HL-60/S4 treated with phorbol 12-myristate 13-acetate at 8.2 ng/mL for 4 days and 3 days (cell line): ENCODE data around the gene GRIN3B.

Experiments
- in situ Hi-C: fragments of 300-500 bp; cut with MboI; formaldehyde crosslinking; loops from 2 replicates; pipeline ENCODE4 v1.15.0; 2022; ENCODE audit warnings: low sequenced_read_pairs

The GRIN3B gene

DNA sequence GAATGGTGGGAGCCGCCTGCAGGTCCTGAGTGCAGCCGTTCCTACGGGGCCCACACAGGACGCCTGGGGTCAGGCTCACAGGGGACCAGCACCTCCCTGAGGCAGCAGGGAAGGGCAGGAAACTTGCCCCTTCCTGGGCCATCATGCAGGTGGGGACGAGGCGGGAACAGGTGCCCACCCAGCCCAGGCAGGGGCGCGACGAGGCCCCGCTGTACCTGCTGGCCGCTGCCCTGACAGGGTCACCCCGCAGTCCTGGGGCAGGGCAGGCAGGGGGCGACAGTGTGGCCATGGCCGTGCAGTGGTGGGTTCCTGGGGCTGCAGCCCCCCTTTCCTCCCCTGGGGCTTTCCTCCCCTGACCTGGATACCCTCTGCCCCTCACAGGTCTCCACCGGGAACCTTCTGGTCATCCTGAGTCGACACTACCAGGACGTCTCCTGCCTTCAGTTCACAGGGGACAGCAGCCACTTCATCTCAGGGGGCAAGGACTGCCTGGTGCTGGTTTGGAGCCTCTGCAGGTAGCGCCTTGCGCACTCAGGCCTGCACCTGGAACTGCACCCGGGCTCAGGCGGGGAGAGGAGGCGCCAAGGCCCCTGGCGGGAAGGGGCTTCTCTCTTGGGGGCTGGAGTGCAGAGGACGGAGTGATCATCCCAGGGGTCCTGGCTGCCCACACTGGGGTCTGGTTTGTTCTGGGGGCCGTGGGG is 10.7 kb upstream of the GRIN3B start:
- in situ Hi-C loops, result loop anchor here (10.0 to 25.0 kb wide), 2 partner anchors 65 to 127 kb away; partner anchors contain the start of genes ARID3A, CFD and ELANE

DNA sequence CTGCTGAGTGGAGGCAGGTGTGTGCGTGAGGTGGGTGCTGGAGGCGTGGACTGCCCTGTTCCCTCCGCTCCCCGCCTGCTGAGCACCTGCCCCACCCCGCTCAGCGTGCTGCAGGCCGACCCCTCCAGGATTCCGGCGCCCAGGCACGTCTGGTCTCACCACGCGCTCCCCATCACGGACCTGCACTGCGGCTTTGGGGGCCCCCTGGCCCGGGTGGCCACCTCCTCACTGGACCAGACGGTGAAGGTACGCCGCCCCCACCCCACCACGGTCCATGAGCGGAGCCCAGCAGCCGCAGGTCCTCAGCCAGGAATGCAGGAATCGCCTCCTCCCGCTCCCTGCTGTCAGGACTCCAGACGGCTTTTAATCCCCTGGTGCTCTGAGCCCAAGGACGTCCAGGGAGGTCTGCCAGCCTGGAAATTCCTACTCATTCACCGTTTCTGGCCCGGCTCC is 10.1 kb upstream of the GRIN3B start:
- in situ Hi-C loops, result loop anchor here (25.0 kb wide), 1 partner anchor 128 kb away; the partner anchor contains the start of genes CFD and ELANE

DNA sequence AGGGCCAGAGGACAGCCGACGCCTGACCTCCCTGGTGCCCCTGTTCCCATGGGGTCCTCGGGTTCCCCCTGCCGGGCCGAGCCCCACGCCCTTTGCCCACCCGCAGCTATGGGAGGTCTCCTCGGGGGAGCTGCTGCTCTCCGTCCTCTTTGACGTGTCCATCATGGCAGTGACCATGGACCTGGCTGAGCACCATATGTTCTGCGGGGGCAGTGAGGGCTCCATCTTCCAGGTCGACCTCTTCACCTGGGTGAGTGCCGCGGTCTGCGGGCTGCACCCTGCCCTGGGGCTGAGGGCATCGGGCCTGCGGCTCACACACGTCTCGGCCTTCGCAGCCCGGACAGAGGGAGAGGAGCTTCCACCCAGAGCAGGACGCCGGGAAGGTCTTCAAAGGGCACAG is 9.5 kb upstream of the GRIN3B start:
- in situ Hi-C loops, result loop anchor here (25.0 kb wide), 1 partner anchor 128 kb away; the partner anchor contains the start of genes CFD and ELANE

DNA sequence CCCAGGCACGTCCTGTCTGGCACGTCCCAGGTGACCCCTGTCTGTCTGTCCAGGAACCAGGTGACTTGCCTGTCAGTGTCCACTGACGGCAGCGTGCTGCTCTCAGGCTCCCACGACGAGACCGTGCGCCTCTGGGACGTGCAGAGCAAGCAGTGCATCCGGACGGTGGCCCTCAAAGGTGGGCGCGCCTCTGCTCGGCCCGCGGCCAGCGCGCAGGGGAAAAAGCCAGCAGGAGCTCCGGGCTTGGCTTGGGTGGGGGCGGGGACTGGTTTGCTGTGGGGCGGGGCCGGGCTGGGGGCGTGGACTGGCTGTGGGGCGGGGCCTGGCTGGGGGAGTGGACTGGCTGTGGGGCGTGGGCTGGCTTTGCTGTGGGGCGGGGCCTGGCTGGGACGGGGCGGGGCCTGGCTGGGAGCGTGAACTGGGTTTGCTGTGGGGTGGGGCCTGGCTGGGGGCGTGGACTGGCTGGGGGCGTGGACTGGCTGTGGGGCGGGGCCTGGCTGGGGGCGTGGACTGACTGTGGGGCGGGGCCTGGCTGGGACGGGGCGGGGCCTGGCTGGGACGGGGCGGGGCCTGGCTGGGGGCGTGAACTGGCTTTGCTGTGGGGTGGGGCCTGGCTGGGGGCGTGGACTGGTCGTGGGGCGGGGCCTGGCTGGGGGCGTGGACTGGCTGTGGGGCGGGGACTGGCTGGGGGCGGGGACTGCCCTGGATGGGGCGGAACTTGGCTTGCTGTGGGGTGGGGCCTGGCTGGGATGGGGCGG is 8.9 kb upstream of the GRIN3B start:
- in situ Hi-C loops, result loop anchor here (25.0 kb wide), 1 partner anchor 129 kb away; the partner anchor contains the start of genes CFD and ELANE

DNA sequence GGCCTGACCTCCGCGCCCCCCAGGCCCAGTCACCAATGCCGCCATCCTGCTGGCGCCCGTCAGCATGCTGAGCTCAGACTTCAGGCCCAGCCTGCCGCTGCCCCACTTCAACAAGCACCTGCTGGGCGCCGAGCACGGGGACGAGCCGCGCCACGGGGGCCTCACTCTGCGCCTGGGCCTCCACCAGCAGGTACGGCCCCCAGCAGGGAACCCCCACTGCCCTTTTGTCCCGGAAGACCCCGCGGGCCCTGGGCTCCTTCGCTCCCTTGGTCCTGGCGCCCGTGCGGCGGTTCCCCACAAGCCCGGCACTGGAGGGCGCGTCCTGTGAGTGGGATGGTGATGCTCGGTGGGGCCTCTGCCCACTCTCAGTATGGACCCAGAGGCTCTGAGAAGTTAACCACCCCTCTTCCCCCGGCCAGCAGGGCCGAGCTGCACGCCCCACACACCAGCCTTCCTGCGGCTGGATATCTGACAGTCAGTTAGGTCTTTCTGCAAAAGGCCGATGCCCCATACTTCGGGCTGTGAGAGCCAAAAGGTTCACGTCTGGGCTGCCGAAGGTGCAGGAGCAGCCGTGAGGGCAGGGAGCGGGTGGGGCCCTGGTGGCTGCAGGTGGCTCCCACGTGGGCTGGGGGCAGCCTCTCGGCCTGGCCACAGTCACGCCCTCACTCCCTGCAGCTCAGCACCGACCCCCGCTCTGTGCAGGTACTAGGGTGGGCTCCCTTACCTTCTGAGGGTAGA is 8.1 kb upstream of the GRIN3B start:
- in situ Hi-C loops, result loop anchor here (25.0 kb wide), 1 partner anchor 130 kb away; the partner anchor contains the start of genes CFD and ELANE

DNA sequence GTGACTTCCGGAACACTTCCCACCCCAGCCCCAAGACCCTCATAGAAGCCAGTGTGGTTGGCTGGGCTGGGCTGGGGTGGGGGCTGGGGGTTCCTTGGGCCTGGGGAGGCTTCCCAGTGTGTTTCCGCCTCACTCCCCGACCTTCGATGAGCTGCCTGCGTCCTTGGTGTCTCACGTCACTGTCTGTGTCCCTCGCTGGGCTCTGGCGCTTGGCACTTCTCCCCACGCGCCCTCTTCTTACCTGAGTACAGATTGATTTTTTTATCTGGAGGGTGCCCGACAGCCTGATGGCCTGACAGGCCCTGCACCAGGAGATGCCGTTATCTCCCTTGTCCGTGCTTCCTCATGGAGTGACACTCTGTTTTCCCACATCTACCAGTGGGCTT is 7.6 kb upstream of the GRIN3B start:
- in situ Hi-C loops, result loop anchor here (25.0 kb wide), 1 partner anchor 130 kb away; the partner anchor contains the start of genes CFD and ELANE

DNA sequence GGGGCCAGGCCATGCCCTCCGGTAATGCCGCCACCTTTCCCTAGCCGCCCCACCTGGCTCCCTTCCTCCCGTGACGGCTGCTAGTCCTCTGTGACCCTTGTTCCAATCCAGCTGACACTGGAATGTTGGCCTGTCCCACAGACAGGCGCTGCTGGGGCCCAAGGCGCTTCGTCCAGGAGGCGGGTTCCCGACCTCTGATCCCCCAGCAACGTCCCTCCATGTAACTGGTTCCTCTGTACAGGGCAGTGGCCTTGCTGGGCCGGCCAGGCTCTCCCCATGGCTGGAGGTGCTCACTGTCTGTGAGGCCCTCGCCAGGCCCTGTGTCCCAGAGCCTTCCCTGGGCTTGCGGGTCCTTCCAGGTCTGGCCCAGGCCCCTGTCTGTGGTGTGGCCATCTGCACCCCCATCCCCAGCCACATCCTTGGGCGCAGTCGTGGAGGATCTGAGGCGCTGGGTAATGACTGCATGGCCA is 6.8 kb upstream of the GRIN3B start:
- in situ Hi-C loops, result loop anchor here (25.0 kb wide), 1 partner anchor 131 kb away; the partner anchor contains the start of genes CFD and ELANE

DNA sequence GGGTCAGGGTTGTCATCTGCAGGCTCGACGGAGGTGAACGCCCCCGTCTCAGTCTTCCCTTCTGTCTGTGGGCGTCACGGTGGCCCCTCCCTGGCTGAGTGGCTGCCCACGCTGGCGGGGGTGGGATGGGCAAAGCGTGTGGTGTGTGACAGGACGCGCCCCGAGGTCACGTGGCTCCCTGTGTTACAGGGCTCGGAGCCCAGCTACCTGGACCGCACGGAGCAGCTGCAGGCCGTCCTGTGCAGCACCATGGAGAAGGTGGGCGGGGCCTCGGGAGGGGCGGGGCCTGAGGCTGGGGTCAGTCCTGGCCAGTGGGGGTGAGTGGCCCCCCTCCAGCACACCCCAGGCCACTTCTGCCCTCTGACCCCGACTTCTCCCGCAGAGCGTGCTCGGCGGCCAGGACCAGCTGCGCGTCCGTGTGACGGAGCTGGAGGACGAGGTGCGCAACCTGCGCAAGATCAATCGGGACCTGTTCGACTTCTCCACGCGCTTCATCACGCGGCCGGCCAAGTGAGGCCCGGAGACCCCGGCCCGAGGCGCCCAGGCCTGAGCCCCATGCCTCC is 6.3 kb upstream of the GRIN3B start:
- in situ Hi-C loops, result loop anchor here (25.0 kb wide), 1 partner anchor 132 kb away; the partner anchor contains the start of genes CFD and ELANE

DNA sequence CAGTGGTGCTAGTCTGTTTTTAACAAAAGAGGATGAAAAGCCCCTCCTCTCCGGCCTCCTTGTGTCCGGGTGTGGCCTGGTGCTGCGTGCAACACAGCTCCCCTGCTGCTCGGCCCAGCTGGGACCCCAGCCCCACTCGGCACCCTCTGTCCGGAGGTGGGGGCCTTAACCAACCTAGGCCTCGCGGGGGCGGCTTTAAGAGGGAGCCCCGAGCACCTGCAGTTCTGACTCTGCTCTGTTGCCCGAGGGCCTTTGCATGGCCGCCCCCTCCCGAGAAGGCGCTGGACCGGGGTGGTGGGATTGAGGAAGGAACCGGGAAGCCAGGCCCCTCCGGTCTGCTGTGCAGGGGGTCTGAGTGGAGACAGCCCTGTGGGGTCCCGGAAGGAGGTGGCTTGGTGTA is 5.7 kb upstream of the GRIN3B start:
- in situ Hi-C loops, result loop anchor here (25.0 kb wide), 1 partner anchor 132 kb away; the partner anchor contains the start of genes CFD and ELANE

DNA sequence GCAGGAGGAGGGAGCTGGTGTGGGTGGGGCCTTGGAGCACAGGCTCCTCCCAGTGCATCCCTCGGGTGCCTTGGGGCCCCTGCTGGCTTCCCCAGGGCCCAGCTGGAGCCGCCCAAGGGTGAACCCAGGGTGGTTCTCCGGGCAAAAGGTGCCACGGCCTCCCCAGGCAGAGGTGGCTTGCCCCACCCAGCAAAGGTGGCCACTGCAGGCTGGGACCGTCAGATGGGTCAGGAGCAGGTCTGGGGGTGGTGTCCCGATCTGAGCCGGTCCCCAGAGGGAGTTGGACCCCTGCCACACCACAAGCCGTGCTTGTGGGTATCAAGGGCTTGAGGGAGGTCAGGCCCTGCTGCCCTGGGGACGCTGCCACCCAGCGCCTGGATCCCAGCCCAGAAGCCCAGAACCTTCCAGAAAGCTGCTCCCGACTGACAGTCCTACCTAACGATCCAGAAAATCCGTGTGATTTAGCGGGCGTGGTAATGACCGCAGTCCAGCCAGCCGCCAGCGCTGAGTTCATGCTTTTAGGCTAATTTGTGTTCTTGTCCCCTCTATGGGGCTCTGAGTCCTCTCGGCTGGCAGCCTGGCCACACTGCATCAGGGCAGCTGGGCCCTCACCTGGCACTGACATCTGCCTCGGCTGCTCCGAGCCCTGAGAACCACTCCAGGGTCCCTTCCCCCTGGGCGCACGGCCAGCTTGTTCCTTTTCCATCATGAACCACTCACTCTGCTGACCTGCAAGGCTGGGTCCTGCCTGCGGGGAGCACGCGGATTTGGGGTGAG is 5.0 kb upstream of the GRIN3B start:
- in situ Hi-C loops, result loop anchor here (25.0 kb wide), 1 partner anchor 133 kb away; the partner anchor contains the start of genes CFD and ELANE

DNA sequence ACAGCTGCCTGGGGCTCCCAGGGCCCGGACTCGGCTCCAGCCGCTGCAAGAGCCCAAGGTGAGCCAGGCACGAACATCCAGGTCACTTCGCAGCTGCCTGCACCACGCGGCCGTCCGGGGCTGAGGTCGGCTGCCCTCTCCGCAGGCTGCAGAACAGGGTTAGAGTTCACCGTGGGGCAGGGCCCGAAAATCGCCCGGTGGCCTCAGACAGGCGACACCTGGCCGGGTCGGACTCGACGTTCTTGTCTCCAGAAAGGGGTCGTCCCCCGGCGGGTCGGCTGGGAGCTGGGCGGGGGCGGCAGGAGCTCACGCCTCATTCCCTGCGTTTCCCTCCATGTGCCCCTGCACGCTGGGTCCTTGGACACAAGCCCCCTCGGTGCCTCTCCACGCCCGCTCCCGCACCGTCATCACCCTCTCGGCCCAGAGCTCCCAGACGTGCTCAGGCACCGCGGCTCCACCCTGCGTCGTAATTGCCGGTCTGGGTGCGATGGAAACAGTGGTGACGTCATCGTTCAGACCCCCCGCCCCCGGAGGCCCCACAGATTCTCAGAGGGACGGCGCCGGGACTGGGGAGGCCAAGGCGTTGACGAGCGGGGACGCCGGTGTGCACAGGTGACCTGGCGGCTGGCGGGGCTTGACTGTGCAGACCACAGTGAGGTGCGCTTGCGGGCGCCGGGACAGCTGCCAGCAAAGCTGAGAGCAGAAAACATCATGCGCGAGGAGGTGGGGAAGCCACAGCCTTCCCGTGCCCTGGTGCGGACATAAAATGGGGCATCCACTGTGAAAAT is 4.0 kb upstream of the GRIN3B start:
- in situ Hi-C loops, result loop anchor here (25.0 kb wide), 1 partner anchor 134 kb away; the partner anchor contains the start of genes CFD and ELANE

DNA sequence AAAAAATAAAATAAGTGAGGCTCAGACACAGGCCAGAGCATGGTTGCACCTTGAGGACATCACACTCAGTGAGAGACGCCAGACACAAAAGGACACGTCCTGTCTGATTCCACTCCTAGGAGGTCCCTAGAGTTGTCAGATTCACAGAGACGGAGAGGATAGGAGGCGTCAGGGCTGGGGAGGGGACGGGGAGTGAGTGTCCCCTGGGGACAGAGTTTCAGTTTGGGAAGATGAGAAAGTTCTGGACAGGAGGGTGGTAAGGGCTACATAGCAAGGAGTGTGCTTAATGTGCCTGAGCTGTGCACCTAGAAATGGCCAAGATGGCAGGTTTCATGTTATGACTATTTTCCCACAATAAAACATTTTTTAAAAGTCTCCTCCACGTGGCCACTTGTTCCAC is 2.2 kb upstream of the GRIN3B start:
- in situ Hi-C loops, result loop anchor here (25.0 kb wide), 1 partner anchor 136 kb away; the partner anchor contains the start of genes CFD and ELANE

DNA sequence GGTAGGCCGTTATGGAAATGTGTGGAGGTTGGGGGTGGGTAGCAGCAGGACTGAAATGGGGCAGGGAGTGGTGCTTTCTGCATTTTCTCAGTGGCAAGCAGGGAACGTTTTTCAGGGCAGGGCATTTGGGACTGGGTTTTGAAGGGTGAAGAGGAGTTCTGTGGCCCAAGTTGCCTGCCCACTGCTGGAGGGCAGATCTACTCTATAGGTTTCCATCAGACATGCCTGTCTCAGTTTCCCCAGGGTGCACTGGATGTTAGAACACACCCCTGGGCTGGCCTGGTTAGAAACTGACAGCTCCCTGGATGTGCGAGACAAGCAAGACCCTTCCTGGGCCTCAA is 870 bp upstream of the GRIN3B start:
- in situ Hi-C loops, result loop anchor here (25.0 kb wide), 1 partner anchor 137 kb away; the partner anchor contains the start of genes CFD and ELANE

DNA sequence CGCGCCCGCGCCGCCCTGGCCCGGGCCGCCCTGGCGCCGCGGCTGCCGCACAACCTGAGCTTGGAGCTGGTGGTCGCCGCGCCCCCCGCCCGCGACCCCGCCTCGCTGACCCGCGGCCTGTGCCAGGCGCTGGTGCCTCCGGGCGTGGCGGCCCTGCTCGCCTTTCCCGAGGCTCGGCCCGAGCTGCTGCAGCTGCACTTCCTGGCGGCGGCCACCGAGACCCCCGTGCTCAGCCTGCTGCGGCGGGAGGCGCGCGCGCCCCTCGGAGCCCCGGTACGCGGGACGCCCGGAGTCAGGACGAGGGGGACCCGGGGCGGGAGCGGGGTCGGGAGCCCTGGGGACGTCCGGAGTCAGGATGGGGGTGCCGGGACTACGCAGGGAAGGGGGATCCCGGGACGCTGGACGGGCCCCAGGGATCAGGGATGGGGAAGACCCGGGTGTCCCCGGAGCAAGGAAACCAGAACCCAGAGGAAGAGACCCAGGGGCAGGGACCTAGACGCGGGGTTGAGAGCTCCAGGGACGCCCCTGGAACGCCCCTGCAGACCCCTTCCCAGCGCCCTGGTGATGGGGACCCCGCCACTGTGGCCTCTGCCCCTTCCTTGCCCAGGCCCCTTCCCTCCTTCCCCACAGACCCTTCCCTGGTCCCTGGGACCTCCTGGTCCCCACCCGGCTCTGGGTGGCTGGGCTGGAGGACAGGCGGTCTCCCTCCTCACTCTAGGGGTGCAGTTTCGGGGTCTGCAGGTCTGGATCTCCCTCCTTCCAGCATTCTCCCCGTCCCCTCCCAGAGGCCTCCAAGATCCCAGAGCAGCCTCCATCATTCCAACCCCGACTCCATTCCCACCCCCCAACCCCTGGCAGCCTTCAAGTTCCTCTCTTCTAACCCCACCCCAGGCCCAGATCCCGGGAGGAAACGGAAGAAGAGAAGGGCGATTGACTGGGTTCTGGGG is 645 bp downstream of the GRIN3B start:
- in situ Hi-C loops, result no loop called here

DNA sequence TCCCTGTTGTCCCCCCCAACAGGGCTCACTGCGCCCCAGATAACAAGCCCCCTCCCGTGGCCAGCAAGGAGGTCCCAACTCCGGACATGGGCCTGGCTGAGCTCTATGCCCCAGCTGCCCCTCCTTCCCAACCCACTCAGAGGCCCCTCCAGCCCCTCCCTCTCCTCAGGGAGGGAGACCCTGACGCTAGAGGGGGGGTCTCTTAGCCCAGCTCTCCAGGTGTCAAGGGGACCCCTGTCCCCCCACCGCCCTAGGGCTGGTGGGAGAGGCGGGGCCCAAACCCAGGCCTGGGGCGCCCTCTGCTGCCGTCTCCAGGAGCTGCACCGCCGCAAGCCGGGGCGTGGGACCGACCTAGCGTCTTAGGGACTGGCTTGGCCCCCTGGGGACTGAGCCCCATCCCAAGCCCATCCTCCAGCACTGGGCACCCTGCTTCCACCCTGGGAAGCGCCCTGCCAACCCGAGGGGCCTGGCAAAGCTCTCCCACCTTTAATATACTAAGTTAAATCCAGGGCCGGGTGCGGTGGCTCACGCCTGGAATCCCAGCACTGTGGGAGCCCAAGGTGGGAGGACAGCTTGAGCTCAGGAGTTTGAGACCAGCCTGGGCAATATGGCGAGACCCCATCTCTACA is 1.4 kb downstream of the GRIN3B start:
- in situ Hi-C loops, result no loop called here

DNA sequence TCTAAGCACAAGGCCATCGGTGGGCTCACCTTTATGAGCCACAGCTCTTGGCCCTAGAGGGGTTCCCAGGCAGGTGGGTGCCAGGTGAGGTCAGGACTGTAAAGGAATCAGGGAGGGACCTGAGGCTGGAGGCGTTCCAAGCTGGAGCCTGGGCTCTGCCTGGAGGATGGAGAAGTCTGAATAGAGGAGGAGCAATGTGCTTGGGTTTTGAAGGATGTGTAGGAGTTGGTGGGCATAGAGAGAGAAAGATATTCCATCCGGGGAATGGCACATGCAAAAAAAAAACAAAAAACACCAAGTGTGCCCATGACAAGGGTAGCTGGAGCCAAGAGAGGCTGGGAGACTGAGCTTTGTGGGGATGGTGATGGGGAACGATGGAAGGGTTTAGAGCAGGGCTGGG is 2.4 kb downstream of the GRIN3B start:
- in situ Hi-C loops, result no loop called here

DNA sequence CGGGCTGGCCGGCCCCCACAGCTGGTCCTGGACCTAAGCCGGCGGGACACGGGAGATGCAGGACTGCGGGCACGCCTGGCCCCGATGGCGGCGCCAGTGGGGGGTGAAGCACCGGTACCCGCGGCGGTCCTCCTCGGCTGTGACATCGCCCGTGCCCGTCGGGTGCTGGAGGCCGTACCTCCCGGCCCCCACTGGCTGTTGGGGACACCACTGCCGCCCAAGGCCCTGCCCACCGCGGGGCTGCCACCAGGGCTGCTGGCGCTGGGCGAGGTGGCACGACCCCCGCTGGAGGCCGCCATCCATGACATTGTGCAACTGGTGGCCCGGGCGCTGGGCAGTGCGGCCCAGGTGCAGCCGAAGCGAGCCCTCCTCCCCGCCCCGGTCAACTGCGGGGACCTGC is 3.1 kb downstream of the GRIN3B start:
- in situ Hi-C loops, result no loop called here
